IMR-90 (cell line): ENCODE data around the gene POLR3F.

Experiments
- BHLHE40 ChIP-seq: fragments of 150-350 bp; IDR thresholded peaks from 2 replicates; pipeline ENCODE4 v1.6.1; 2016; ENCODE audit warnings: mild to moderate bottlenecking, low read depth, low read length
- FOS ChIP-seq: fragments of 150-350 bp; IDR thresholded peaks from 2 replicates; pipeline ENCODE4 v1.6.1; 2016; ENCODE audit warnings: low read depth, low read length
- MAZ ChIP-seq: IDR thresholded peaks from 2 replicates; pipeline ENCODE4 v1.6.1; 2012; ENCODE audit warnings: low read depth, mild to moderate bottlenecking, low read length, improper control_type of control experiment, moderate library complexity, borderline replicate concordance
- POLR2A ChIP-seq: IDR thresholded peaks from 2 replicates; pipeline ENCODE4 v1.6.1; 2012; ENCODE audit warnings: mild to moderate bottlenecking, low read depth, low read length
- RCOR1 ChIP-seq: IDR thresholded peaks from 2 replicates; pipeline ENCODE4 v1.6.1; 2012; ENCODE audit warnings: mild to moderate bottlenecking, low read length, improper control_type of control experiment; ENCODE audit not compliant: insufficient replicate concordance
- RFX5 ChIP-seq: IDR thresholded peaks from 2 replicates; pipeline ENCODE4 v1.8.0; 2012; ENCODE audit warnings: low read depth, mild to moderate bottlenecking, low read length, moderate library complexity
- TF ChIP-seq, protein P1 (sequence below): conservative IDR thresholded peaks from 2 replicates; pipeline ENCODE4 v1.5.1; 2012; ENCODE audit warnings: mild to moderate bottlenecking, low read depth, low read length, improper control_type of control experiment

DNA sequence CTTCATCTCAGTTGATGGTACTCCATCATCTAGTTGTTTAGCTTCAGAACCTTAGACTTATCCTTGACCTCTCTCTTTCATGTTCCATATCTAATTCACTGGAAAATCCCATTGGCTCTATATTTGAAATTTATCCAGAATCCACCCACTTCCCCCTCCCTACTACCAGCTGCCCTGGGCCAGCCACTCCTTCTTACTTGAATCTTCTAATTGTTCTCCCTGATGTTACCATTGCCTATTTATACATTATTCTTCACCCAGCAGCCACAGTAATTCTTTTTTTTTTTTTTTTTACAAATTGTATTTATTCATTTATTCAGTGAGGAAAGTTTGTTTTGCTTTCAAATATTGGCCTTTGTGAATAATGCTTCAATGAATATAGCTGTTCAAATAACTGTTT lies 48.8 kb downstream of the POLR3F start:
- no peak for TF ChIP-seq POLR2A
- TF ChIP-seq, protein P1, sequence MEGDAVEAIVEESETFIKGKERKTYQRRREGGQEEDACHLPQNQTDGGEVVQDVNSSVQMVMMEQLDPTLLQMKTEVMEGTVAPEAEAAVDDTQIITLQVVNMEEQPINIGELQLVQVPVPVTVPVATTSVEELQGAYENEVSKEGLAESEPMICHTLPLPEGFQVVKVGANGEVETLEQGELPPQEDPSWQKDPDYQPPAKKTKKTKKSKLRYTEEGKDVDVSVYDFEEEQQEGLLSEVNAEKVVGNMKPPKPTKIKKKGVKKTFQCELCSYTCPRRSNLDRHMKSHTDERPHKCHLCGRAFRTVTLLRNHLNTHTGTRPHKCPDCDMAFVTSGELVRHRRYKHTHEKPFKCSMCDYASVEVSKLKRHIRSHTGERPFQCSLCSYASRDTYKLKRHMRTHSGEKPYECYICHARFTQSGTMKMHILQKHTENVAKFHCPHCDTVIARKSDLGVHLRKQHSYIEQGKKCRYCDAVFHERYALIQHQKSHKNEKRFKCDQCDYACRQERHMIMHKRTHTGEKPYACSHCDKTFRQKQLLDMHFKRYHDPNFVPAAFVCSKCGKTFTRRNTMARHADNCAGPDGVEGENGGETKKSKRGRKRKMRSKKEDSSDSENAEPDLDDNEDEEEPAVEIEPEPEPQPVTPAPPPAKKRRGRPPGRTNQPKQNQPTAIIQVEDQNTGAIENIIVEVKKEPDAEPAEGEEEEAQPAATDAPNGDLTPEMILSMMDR, result no peak
- no peak for TF ChIP-seq BHLHE40
- no peak for TF ChIP-seq FOS
- no peak for TF ChIP-seq RCOR1
- no peak for TF ChIP-seq RFX5
- no peak for TF ChIP-seq MAZ
